PFSK-1 (cell line): ENCODE measurements around the gene PLCXD3.

Source experiments
- FOXP2 ChIP-seq: optimal IDR thresholded peaks from 2 replicates; pipeline ENCODE3; 2011; ENCODE audit warnings: borderline replicate concordance, control low read depth, inconsistent platforms; ENCODE audit not compliant: insufficient read depth; ENCODE audit errors: extremely low read length, extremely low read depth
- POLR2AphosphoS5 ChIP-seq: IDR thresholded peaks from 2 replicates; pipeline ENCODE4 v1.6.1; 2012; ENCODE audit warnings: low read depth, mild to moderate bottlenecking, control low read depth, low read length, moderate library complexity
- REST ChIP-seq, 2 experiments: IDR thresholded peaks; 2 replicates each; pipeline versions ENCODE4 v1.6.1 to v1.8.0; 2011 to 2012; ENCODE audit warnings: low read depth in 2 of 2, low read length in 2 of 2, control low read depth in 1 of 2, inconsistent platforms in 1 of 2, mild to moderate bottlenecking in 1 of 2, moderate library complexity in 1 of 2; ENCODE audit not compliant: insufficient read depth in 1 of 2
- SIN3A ChIP-seq: IDR thresholded peaks from 2 replicates; pipeline ENCODE4 v1.6.1; 2012; ENCODE audit warnings: mild to moderate bottlenecking, low read length, moderate library complexity, borderline replicate concordance; ENCODE audit not compliant: insufficient read depth
- TAF1 ChIP-seq: IDR thresholded peaks from 2 replicates; pipeline ENCODE4 v1.6.1; 2012; ENCODE audit warnings: low read length, control low read depth, borderline replicate concordance; ENCODE audit not compliant: insufficient read depth

Gene PLCXD3

DNA sequence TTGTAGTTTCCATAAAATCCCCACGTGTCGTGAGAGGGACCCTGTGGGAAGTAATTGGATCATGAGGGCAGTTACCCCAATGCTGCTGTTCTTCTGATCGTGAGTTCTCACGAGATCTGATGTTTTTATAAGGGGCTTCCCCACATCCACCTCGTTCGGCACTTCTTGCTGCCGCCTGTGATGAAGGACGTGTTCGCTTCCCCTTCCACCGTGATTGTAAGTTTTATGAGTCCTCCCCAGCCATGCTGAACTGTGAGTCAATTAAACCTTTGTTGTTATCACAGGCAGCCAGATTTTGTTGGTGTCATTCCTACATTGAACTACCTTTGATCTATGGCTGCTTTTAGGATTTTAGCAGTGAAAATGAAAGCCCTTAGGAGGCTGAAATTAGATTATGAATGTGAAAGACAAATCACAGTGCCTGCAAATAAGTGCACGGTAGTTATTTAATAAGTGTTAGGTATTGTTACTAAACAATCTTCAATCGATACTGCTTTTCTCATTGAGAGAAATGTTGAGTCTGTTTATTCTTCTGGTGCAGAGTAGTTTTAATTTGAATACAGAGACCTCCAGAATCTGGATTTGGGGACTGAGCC is 229.1 kb downstream of the PLCXD3 start:
- TF ChIP-seq SIN3A, result no peak
- no peak for TF ChIP-seq REST (IDR thresholded peaks at IDR 0.05; ENCODE audit: insufficient read depth in 1 of 2, low read depth in 2 of 2, low read length in 2 of 2)
- TF ChIP-seq POLR2AphosphoS5, result no peak
- no peak for TF ChIP-seq FOXP2
- TF ChIP-seq TAF1, result no peak

- TF ChIP-seq SIN3A (no peak), TAF1 (no peak), REST (IDR thresholded peaks at IDR 0.05; ENCODE audit: insufficient read depth in 1 of 2, low read depth in 2 of 2, low read length in 2 of 2) (no peak)
Observed at GRCh38 chr5:41279040-41279439, 231.4 kb downstream of the PLCXD3 start.

DNA sequence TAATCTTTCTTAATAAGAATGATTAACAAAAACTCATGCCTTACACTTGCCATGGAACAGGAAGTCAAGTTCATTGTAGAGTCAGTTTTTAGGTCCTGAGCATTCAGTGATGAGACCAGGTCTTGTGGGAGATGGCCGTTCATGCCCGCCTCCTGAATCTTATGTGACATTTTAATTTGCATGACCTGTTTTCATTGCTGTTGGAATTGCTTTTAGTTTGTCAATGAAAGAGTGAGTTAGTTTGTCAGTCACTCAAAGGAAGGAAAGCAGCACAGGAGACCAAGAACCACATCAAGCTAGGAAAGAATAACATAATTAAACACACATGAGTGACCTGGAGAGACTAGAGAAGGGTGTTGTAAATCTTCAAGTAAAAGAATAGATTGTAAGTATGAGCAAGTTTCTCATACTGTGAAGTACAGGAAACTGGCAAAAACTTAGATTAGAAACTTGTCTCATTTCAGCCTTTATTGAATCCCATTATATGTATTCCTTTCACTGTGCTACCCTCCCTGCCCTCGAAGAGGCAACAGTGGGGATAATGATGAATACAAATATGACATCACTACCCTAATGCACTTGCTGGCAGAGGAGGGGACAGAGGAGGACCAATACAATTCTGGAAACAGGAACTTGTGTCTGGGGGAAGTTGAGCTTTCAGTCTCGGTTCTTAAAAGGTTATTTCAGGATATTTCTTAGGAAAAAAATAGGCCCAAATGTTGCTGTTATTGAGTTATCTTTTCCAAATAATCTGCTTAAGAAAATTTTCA is 232.7 kb downstream of the PLCXD3 start:
- TF ChIP-seq FOXP2, result no peak
- no peak for TF ChIP-seq SIN3A
- TF ChIP-seq REST (IDR thresholded peaks at IDR 0.05; ENCODE audit: insufficient read depth in 1 of 2, low read depth in 2 of 2, low read length in 2 of 2), result no peak
- no peak for TF ChIP-seq TAF1
- no peak for TF ChIP-seq POLR2AphosphoS5

DNA sequence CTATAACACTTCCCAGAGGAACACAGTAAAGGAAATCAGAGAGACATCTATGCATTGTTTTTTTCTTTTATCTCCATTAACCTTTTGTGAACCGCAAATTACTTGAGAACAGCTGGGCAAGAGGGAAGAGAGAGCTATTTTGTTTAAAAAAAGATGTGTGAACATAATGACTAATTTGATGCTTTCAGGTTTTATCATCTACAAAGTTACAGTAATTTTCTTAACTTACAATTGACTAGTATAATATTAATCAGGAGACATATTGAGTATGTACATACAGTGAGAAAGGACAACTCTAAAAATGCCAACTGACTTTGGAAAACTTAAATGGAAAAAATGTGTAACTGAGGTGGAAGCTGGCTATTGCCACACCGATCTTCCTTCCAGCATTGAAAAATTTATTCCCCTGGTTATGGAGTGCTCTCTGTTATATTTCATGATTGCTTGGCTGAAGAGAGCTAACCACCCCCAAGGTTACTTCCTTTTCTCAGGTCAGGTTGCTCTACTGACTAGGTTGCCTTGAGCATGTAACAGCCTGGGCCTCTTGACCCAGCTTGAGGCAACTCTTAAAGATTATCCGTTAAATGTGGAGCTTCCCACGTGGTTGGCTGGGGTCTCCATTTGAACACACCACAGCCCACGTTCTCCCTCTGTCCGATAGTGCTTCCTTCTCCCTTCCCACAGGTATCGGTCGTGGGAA is 234.4 kb downstream of the PLCXD3 start:
- TF ChIP-seq SIN3A, result no peak
- no peak for TF ChIP-seq TAF1
- no peak for TF ChIP-seq REST (IDR thresholded peaks at IDR 0.05; ENCODE audit: insufficient read depth in 1 of 2, low read depth in 2 of 2, low read length in 2 of 2)
- no peak for TF ChIP-seq POLR2AphosphoS5
- TF ChIP-seq FOXP2, result no peak
